Ascending aorta (tissue), 2 donors: ENCODE results near the gene OR4D5. TPM values are rescaled to one million over a fixed set of nuclear protein-coding genes. Genes with fewer than 3 reads are reported as not detected.

Experiments
- DNase-seq, 2 donors: peaks; one replicate each; pipeline ENCODE4 v3.0.0-alpha.2; 2019; ENCODE audit warnings: low spot score in 2 of 2
- H3K27ac ChIP-seq, 2 donors: fragments of 200-600 bp; sonication (generic); one replicate each; pipeline ENCODE4 v1.5.1; 2016 to 2017; ENCODE audit warnings: mild to moderate bottlenecking in 1 of 2
- H3K27me3 ChIP-seq: fragments of 200-600 bp; sonication (generic); one replicate; pipeline ENCODE4 v1.5.1; 2017
- H3K36me3 ChIP-seq, 2 donors: fragments of 200-600 bp; sonication (generic); one replicate each; pipeline ENCODE4 v1.5.1; 2016
- H3K4me1 ChIP-seq, 2 donors: fragments of 200-600 bp; sonication (generic); one replicate each; pipeline ENCODE4 v1.5.1; 2016 to 2017; ENCODE audit warnings: mild to moderate bottlenecking in 1 of 2
- H3K4me3 ChIP-seq, 2 donors: fragments of 200-600 bp; sonication (generic); one replicate each; pipeline ENCODE4 v1.5.1; 2016 to 2017; ENCODE audit warnings: mild to moderate bottlenecking in 1 of 2
- H3K9me3 ChIP-seq, 2 donors: fragments of 200-600 bp; sonication (generic); one replicate each; pipeline ENCODE4 v1.5.1; 2016
- CTCF ChIP-seq, 3 experiments: fragments of 200-600 bp in 2 of 3; fragments of 450-650 bp in 1 of 3; sonication (generic) in 2 of 3; IDR thresholded peaks; one replicate each; pipeline ENCODE4 v1.5.1; 2016 to 2019; ENCODE audit warnings: antibody characterized with exemption in 3 of 3, mild to moderate bottlenecking in 1 of 3, moderate library complexity in 1 of 3
- intact Hi-C: fragments of 100-400 bp; cut with DNase I; formaldehyde crosslinking; loops from one replicate; pipeline ENCODE4 v1.15.1; 2023
- total RNA-seq: library from RNA; depleted of rRNA; stranded (reverse); fragments of >200 nt; gene quantifications from one replicate; pipeline ENCODE4 v1.1.0, GENCODE V29; 2016

Gene OR4D5
- total RNA-seq, 1 donor from 2014 or later, result not detected

DNA sequence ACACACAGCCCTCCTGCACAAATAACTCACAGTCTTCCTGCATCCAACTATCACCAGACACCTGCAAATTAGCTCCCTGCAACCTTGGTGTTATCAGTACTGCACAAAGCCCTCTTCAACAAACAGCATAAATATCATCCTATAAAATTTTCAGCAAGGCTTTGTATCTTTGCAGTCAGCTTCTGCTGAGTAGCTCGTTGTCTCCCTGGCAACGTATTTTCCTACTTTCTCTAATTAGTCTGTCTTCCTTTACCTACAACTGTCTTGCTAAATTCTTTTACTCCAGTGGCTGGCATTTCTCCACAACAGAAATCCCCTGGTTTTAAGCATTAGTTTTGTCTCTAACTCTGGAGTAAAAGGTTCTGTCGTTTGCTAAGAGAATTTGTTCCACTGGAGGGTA lies 33.6 kb upstream of the OR4D5 start:
- Histone ChIP-seq H3K27ac (no peak overlapping the region), H3K36me3 (no peaks in the 10 kb centered on the region), H3K9me3 (no peaks in the 10 kb centered on the region), H3K4me3 (no peak overlapping the region), H3K27me3 (no peaks in the 10 kb centered on the region), H3K4me1 (no peaks in the 10 kb centered on the region)
- intact Hi-C loops, result no loop called here
- DNase-seq, result no peak
- TF ChIP-seq CTCF (IDR thresholded peaks at IDR 0.05), result no peak

DNA sequence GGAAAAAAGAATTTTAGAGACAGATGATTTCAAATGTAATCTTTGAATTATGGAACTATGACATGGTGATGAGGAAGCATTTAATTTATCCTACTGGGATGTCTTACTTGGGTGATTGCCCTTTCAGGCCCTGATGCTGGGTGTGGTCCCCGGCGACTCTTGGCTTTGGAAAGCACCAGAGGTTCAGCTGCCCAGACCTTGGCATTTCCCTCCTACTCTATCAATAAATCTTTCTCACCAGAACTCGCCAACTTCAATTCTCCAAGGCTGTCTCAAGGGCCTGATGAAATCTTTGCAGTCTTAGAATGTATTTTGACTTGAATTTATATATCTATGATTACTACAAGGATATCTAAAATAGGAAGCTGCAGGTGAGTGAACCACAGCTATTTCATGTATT lies 18.5 kb upstream of the OR4D5 start:
- no peak for TF ChIP-seq CTCF (IDR thresholded peaks at IDR 0.05)

DNA sequence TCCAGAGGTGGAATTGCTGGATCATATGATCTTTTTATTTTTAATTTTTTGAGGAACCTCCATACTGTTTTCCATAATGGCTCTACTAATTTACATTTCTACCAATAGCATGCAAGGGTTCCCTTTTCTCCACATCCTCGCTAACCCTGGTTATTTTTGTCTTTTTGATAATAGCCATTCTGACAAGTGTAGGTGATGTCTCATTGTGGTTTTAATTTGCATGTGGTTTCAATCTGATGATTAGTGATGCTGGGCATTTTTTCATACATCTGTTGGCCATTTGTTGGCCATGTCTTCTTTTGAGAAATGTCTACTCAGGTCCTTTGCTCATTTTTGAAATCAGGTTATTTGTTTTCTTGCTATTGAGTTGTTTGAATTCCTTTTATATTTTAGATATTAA lies 15.4 kb upstream of the OR4D5 start:
- intact Hi-C loops, result no loop called here
- no peaks in the 10 kb centered on the region for H3K4me1 ChIP-seq
- DNase-seq, result no peak
- no peak overlapping the region for H3K4me3 ChIP-seq
- no peaks in the 10 kb centered on the region for H3K27me3 ChIP-seq
- no peak overlapping the region for H3K27ac ChIP-seq
- no peaks in the 10 kb centered on the region for H3K9me3 ChIP-seq
- TF ChIP-seq CTCF (IDR thresholded peaks at IDR 0.05), result no peak
- no peaks in the 10 kb centered on the region for H3K36me3 ChIP-seq

More for the DNA sequence above, 18.5 kb upstream of the OR4D5 start:
- H3K4me1 ChIP-seq, result no peaks in the 10 kb centered on the region
- H3K9me3 ChIP-seq, result no peaks in the 10 kb centered on the region
- intact Hi-C loops, result no loop called here
- no peak overlapping the region for H3K27ac ChIP-seq
- H3K27me3 ChIP-seq, result no peaks in the 10 kb centered on the region
- H3K36me3 ChIP-seq, result no peaks in the 10 kb centered on the region
- no peak for DNase-seq
- no peak overlapping the region for H3K4me3 ChIP-seq

DNA sequence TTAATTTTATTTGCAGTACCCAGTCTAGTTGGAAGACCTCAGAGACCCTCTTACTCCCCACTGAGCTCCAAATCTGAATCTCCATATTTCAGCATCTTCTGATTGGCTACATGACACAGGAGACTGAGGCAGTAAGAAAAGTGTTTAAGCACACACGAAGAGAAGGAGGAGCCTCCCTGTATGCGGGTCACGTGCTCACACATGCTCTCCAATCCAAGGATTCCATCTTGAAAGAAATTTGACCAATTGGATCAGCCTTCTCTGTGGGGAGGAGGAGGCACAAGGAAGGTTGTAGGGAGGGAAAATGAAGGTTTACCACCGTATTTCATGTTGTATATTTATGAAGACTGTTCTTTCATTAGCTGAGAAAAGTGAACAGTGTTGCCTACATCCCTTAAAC lies 3.0 kb downstream of the OR4D5 start:
- no peaks in the 10 kb centered on the region for H3K9me3 ChIP-seq
- intact Hi-C loops, result no loop called here
- H3K4me3 ChIP-seq, result no peak overlapping the region
- TF ChIP-seq CTCF (IDR thresholded peaks at IDR 0.05), result no peak
- no peak overlapping the region for H3K27ac ChIP-seq
- DNase-seq, result no peak
- no peaks in the 10 kb centered on the region for H3K27me3 ChIP-seq
- no peaks in the 10 kb centered on the region for H3K36me3 ChIP-seq
- no peaks in the 10 kb centered on the region for H3K4me1 ChIP-seq

- Histone ChIP-seq H3K4me3 (no peak within 1 kb of the TSS), H3K27ac (no peak within 1 kb of the TSS), H3K27me3 (no peaks in the 10 kb centered on the region), H3K9me3 (no peaks in the 10 kb centered on the region), H3K4me1 (no peaks in the 10 kb centered on the region), H3K36me3 (no peaks in the 10 kb centered on the region)
- DNase-seq, result no peak
- intact Hi-C loops, result no loop called here
- no peak for TF ChIP-seq CTCF (IDR thresholded peaks at IDR 0.05)
Measured at GRCh38 chr11:123943738-123944137, 4.3 kb downstream of the OR4D5 start, which contains the start of gene OR6T1. Gene OR6T1 (minus strand): TSS chr11:123943838. CDS start chr11:123943838, 0 bp downstream.

- intact Hi-C loops, result no loop called here
- H3K9me3 ChIP-seq, result no peaks in the 10 kb centered on the region
Measured at GRCh38 chr11:123945132-123945531, 5.7 kb downstream of the OR4D5 start.

More at GRCh38 chr11:123945132-123945531, 5.7 kb downstream of the OR4D5 start:
- Histone ChIP-seq H3K36me3 (no peaks in the 10 kb centered on the region), H3K27me3 (no peaks in the 10 kb centered on the region), H3K4me3 (no peak overlapping the region), H3K27ac (no peak overlapping the region), H3K4me1 (no peaks in the 10 kb centered on the region)
- TF ChIP-seq CTCF (IDR thresholded peaks at IDR 0.05), result no peak
- no peak for DNase-seq
